HG03469 (cell line): ENCODE measurements around the gene GABRA4.
A peak's percentile ranks its signal among the peaks of the same experiment; 100 is the strongest.

ENCODE experiments used
- ATAC-seq: cut with Tn5 transposase; IDR thresholded peaks from one replicate; pipeline ENCODE4 v1.9.1; 2021; ENCODE audit warnings: mild to moderate bottlenecking, moderate library complexity, moderate number of reproducible peaks; ENCODE audit not compliant: unreplicated experiment

Gene GABRA4

GRCh38 chr4:46993075-46994006 is at the start of gene GABRA4:
TSS of gene GABRA4 (minus strand) at chr4:46993581. CDS start at chr4:46993424, 157 bp downstream.
- ATAC-seq = no peak

GRCh38 chr4:47040828-47041227 is 47.4 kb upstream of the GABRA4 start:
- no peak for ATAC-seq

GRCh38 chr4:47038263-47038662 is 44.9 kb upstream of the GABRA4 start:
- ATAC-seq = no peak

- peak; percentile 87 for ATAC-seq
These were observed 39.2 kb upstream of the GABRA4 start for GRCh38 chr4:47032405-47033106.

GRCh38 chr4:47031751-47032404 is 38.5 kb upstream of the GABRA4 start:
- no peak for ATAC-seq

GRCh38 chr4:47031011-47031678 is 37.8 kb upstream of the GABRA4 start, which contains the start of gene GABRB1:
TSS of gene GABRB1 (plus strand) at chr4:47031567.
- no peak for ATAC-seq

GRCh38 chr4:47017494-47017893 is 24.1 kb upstream of the GABRA4 start:
- no peak for ATAC-seq

- no peak for ATAC-seq
These were observed 23.7 kb upstream of the GABRA4 start for GRCh38 chr4:47017081-47017480.

- ATAC-seq = no peak
These were observed 20.0 kb upstream of the GABRA4 start for GRCh38 chr4:47013373-47013772.

- ATAC-seq = no peak
These were observed 19.3 kb upstream of the GABRA4 start for GRCh38 chr4:47012676-47013075.

GRCh38 chr4:47010912-47011446 is 17.6 kb upstream of the GABRA4 start:
- peak; percentile 94 for ATAC-seq

GRCh38 chr4:47010347-47010911 is 17.0 kb upstream of the GABRA4 start:
- ATAC-seq = no peak

- peak; percentile 87 for ATAC-seq
These were observed 9.2 kb upstream of the GABRA4 start for GRCh38 chr4:47002580-47002979.

GRCh38 chr4:47000406-47000805 is 7.0 kb upstream of the GABRA4 start:
- ATAC-seq = no peak

GRCh38 chr4:46999566-46999965 is 6.2 kb upstream of the GABRA4 start:
- no peak for ATAC-seq

- no peak for ATAC-seq
These were observed 625 bp upstream of the GABRA4 start for GRCh38 chr4:46994007-46994405.

GRCh38 chr4:46992338-46992737 is 1.0 kb downstream of the GABRA4 start:
- ATAC-seq = no peak

- ATAC-seq = no peak
These were observed 6.3 kb downstream of the GABRA4 start for GRCh38 chr4:46986922-46987638.

GRCh38 chr4:46984781-46985180 is 8.6 kb downstream of the GABRA4 start:
- no peak for ATAC-seq

GRCh38 chr4:46980851-46981250 is 12.5 kb downstream of the GABRA4 start:
- ATAC-seq = no peak
